Mesothelial cell of epicardium (in vitro differentiated cells): ENCODE data around the gene TMA7B. TPM values are rescaled to one million over a fixed set of nuclear protein-coding genes. Genes with fewer than 3 reads are reported as not detected.

Source experiments
- DNase-seq, 2 experiments: peaks; one replicate each; pipeline ENCODE4 v3.0.0; 2021; ENCODE audit warnings: low spot score in 2 of 2; ENCODE audit not compliant: unreplicated experiment in 2 of 2
- H3K27ac Mint-ChIP-seq: 2 replicates; pipeline ENCODE4 v1.8.0; 2021; ENCODE audit warnings: mixed read lengths
- H3K27me3 Mint-ChIP-seq: 2 replicates; pipeline ENCODE4 v1.8.0; 2021; ENCODE audit warnings: low read depth, mixed read lengths
- H3K36me3 Mint-ChIP-seq: 2 replicates; pipeline ENCODE4 v1.8.0; 2021; ENCODE audit warnings: mixed read lengths
- H3K4me1 Mint-ChIP-seq: 2 replicates; pipeline ENCODE4 v1.8.0; 2021; ENCODE audit warnings: mixed read lengths
- H3K4me3 Mint-ChIP-seq: 2 replicates; pipeline ENCODE4 v1.8.0; 2021; ENCODE audit warnings: mild to moderate bottlenecking, moderate library complexity, mixed read lengths
- H3K9me3 Mint-ChIP-seq: 2 replicates; pipeline ENCODE4 v1.8.0; 2021; ENCODE audit warnings: mixed read lengths
- total RNA-seq: library from RNA; stranded (reverse); gene quantifications from 3 replicates; pipeline ENCODE4 v1.2.1, GENCODE V29; 2021
- TF ChIP-seq, protein P1 (sequence below): fragments of 200-600 bp; sonication (generic); IDR thresholded peaks from one replicate; pipeline ENCODE4 v1.5.0; 2021; ENCODE audit warnings: antibody characterized with exemption; ENCODE audit not compliant: unreplicated experiment

Gene TMA7B
- not detected in 3 replicates for total RNA-seq

DNA sequence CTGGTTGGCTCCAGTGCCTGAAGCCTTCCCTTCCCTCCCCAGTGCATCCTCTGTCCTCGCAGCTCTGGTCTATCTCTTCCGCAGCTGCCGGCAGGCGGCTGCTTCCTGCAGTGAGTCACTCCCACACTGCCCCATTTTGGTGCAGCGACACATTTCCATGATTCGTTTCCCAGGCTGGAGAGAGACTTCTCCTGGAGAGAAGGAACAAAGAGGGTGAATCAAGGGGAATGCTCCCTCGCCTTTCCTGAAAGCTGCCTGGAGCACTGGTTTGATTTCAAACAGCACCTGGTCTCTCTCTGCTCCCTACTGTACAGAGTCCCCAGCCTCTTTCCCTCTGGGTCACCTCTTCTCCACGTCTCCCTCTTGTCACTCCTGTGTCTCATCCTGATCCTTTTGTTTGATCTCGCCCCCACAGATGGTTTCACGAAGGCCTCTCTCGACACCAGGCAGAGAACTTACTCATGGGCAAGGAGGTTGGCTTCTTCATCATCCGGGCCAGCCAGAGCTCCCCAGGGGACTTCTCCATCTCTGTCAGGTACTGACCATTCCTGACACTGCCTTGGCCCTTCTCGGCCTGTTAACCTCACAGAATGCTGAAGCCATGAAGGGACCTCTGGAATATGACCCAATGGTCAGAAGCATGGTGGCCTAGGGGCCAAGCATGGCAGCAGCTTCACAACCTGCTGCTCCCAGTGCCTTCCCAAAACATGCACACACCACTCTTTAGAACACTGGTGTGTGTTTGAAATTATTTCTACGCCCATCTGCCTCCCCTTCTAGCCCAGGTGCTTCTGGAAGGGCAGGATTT is at the start of gene TMA7B:
Gene TMA7B (plus strand): TSS at position 758 of the 808 bp plus-strand sequence. CDS start 3,978 bp downstream, outside the sequence.
- TF ChIP-seq, protein P1, sequence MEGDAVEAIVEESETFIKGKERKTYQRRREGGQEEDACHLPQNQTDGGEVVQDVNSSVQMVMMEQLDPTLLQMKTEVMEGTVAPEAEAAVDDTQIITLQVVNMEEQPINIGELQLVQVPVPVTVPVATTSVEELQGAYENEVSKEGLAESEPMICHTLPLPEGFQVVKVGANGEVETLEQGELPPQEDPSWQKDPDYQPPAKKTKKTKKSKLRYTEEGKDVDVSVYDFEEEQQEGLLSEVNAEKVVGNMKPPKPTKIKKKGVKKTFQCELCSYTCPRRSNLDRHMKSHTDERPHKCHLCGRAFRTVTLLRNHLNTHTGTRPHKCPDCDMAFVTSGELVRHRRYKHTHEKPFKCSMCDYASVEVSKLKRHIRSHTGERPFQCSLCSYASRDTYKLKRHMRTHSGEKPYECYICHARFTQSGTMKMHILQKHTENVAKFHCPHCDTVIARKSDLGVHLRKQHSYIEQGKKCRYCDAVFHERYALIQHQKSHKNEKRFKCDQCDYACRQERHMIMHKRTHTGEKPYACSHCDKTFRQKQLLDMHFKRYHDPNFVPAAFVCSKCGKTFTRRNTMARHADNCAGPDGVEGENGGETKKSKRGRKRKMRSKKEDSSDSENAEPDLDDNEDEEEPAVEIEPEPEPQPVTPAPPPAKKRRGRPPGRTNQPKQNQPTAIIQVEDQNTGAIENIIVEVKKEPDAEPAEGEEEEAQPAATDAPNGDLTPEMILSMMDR, result no peak
- no peak within 1 kb of the TSS for H3K4me3 Mint-ChIP-seq
- peaks cover 12% of the 10 kb centered on the region for H3K27me3 Mint-ChIP-seq
- H3K4me1 Mint-ChIP-seq, result peaks cover 11% of the 10 kb centered on the region
- no peak within 1 kb of the TSS for H3K27ac Mint-ChIP-seq
- no peak for DNase-seq
- H3K36me3 Mint-ChIP-seq, result no peaks in the 10 kb centered on the region
- H3K9me3 Mint-ChIP-seq, result no peaks in the 10 kb centered on the region

DNA sequence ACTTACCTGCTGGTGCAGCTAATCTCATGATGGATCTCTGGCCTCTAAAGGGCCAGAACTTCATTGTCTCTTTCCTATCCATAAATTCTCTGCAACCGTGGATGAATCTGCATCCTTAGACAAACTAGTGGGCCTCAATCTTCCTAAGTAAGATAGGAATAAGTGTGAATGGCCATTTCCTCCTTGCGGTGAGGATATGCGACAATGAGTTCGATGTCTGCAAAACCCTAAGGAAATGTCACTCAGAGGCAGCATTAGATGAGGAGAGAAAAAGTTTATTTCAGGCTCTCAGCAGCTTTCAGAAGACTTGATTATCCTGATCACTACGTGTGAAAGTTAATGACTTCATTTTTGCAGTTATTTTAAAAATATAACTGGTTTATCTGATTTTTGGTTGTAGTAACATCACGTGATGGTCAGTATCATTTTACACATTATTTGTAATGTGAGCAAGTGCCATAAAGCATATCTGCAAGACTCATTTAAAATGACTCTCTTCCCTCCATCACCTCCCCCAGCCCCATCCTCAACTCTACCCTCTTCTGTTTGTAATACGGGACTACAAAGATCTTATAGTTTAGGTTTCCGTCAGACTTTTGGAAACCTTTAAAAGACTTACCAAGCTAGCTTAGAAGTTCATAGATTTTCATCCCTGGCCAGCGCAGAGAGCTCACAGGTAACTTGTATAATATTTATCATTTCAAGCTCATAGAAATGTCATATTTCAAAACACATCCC is 49.2 kb upstream of the TMA7B start:
- TF ChIP-seq, protein P1, result no peak
- Mint-ChIP-seq H3K4me1 (no peaks in the 10 kb centered on the region), H3K27me3 (peaks cover 54% of the 10 kb centered on the region), H3K9me3 (no peaks in the 10 kb centered on the region), H3K27ac (no peak overlapping the region), H3K36me3 (no peaks in the 10 kb centered on the region), H3K4me3 (no peak overlapping the region)
- DNase-seq, result no peak

DNA sequence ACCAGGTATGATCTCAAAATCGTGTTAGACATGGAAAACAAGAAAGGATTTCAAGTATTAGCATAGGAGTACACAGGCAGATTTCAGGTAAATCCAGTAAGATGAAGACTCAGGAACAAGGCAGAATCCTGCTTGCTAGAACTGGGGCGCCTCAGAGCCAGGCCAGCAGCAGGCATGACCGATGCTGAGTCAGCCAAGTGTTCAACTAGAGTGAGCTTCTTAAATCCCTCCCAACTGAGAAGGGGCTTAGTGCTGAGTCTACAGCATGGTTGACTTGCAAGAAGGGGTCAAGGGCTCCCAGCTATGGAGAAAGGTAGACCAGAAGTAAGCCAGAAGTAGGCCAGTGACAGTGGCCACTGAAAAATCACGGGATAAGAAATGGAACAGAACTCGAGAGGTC is 46.9 kb upstream of the TMA7B start:
- Mint-ChIP-seq H3K4me3 (no peak overlapping the region), H3K27me3 (peaks cover 49% of the 10 kb centered on the region)

DNA sequence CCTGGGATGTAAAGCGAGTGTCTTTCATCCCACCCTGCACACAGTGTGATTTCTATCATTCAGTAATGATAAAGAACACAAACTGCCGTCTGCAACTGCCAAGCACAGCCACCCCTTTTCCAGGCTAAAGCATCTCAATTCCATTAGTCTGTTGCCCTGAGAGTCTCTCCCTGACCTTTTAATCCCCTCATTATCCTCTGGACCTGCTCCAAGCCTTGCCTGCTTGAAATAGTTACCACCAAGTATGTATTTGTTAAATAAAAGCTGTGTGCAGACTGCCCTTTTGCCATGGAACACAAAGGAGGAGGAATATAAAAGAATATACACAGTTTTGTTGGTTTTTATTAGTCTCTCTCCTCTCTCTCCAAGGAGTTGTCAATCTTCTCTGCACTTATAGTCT is 46.3 kb upstream of the TMA7B start:
- Mint-ChIP-seq H3K36me3 (no peaks in the 10 kb centered on the region), H3K27ac (no peak overlapping the region), H3K4me3 (no peak overlapping the region), H3K27me3 (peaks cover 43% of the 10 kb centered on the region), H3K9me3 (no peaks in the 10 kb centered on the region), H3K4me1 (peaks cover 12% of the 10 kb centered on the region)
- no peak for DNase-seq
- TF ChIP-seq, protein P1, result no peak

More for the DNA sequence above, 46.9 kb upstream of the TMA7B start:
- TF ChIP-seq, protein P1, result no peak
- no peak overlapping the region for H3K27ac Mint-ChIP-seq
- DNase-seq, result no peak
- H3K4me1 Mint-ChIP-seq, result peaks cover 12% of the 10 kb centered on the region
- H3K9me3 Mint-ChIP-seq, result no peaks in the 10 kb centered on the region
- no peaks in the 10 kb centered on the region for H3K36me3 Mint-ChIP-seq

DNA sequence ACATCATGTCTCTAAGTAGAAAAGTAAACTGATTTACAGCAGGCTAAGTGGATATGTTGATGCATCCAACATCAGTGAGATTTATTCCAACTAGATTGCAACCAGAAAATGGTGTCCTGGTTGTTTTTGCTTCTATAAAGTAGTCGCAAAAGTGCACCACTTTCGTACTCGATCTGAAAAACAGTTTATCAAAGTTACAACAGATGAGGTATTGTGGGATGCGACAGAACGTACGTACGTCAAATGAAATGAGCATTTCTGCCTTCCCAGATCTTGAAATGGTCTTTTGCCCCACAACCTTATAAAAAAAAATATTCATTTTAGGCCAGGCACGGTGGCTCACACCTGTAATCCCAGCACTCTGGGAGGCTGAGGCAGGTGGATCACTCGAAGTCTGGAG is 45.6 kb upstream of the TMA7B start:
- Mint-ChIP-seq H3K27ac (no peak overlapping the region), H3K4me3 (no peak overlapping the region), H3K9me3 (no peaks in the 10 kb centered on the region), H3K36me3 (no peaks in the 10 kb centered on the region), H3K27me3 (peaks cover 38% of the 10 kb centered on the region), H3K4me1 (peaks cover 12% of the 10 kb centered on the region)
- TF ChIP-seq, protein P1, result no peak
- DNase-seq, result no peak
